DOHH2 (cell line): ENCODE results near the gene SYP.

Experiments
- H3F3A ChIP-seq: fragments of 200-600 bp; sonication (generic), shearing (Covaris generic); 2 replicates; pipeline ENCODE4 v1.6.0; 2016; ENCODE audit warnings: antibody characterized with exemption, mild to moderate bottlenecking; ENCODE audit not compliant: control insufficient read depth, insufficient read depth
- H3K27ac ChIP-seq: fragments of 200-600 bp; sonication (generic); 2 replicates; pipeline ENCODE4 v1.5.1; 2014; ENCODE audit warnings: low read depth, mild to moderate bottlenecking, low read length, moderate library complexity
- H3K27me3 ChIP-seq: fragments of 200-600 bp; sonication (generic); 2 replicates; pipeline ENCODE4 v1.6.1; 2014; ENCODE audit warnings: mild to moderate bottlenecking, low read length, mixed read lengths; ENCODE audit not compliant: control insufficient read depth
- H3K36me3 ChIP-seq: fragments of 200-600 bp; sonication (generic); 2 replicates; pipeline ENCODE4 v1.6.1; 2014; ENCODE audit warnings: mild to moderate bottlenecking, low read length, moderate library complexity, mixed read lengths; ENCODE audit not compliant: control insufficient read depth
- H3K4me1 ChIP-seq: fragments of 200-600 bp; sonication (generic); 2 replicates; pipeline ENCODE4 v1.6.1; 2014; ENCODE audit warnings: mild to moderate bottlenecking, low read length, mixed read lengths; ENCODE audit not compliant: control insufficient read depth
- H3K4me2 ChIP-seq: fragments of 200-600 bp; sonication (generic); 2 replicates; pipeline ENCODE4 v1.6.0; 2014; ENCODE audit warnings: mild to moderate bottlenecking, low read length, moderate library complexity
- H3K4me3 ChIP-seq: fragments of 200-600 bp; sonication (generic); 2 replicates; pipeline ENCODE4 v1.5.1; 2014; ENCODE audit warnings: mild to moderate bottlenecking, low read length, mixed read lengths
- H3K79me2 ChIP-seq: fragments of 200-600 bp; sonication (generic); 2 replicates; pipeline ENCODE4 v1.6.1; 2014; ENCODE audit warnings: mild to moderate bottlenecking, low read length, mixed read lengths; ENCODE audit not compliant: control insufficient read depth
- H3K9me2 ChIP-seq: fragments of 200-600 bp; sonication (generic); replicated peaks from 2 replicates; pipeline ENCODE4 v1.6.1; 2014; ENCODE audit warnings: mild to moderate bottlenecking, low read length, mixed read lengths; ENCODE audit not compliant: control insufficient read depth
- H3K9me3 ChIP-seq: fragments of 200-600 bp; sonication (generic); 2 replicates; pipeline ENCODE4 v1.6.1; 2014; ENCODE audit warnings: antibody characterized with exemption, low read length, mixed read lengths; ENCODE audit not compliant: control insufficient read depth, insufficient read depth
- H4K20me1 ChIP-seq: fragments of 200-600 bp; sonication (generic); 2 replicates; pipeline ENCODE4 v1.6.0; 2014; ENCODE audit warnings: low read depth, mild to moderate bottlenecking, antibody characterized with exemption, low read length, moderate library complexity; ENCODE audit not compliant: control insufficient read depth, insufficient read depth
- EZH2phosphoT487 ChIP-seq: fragments of 200-600 bp; sonication (generic); IDR thresholded peaks from 2 replicates; pipeline ENCODE4 v1.6.1; 2017; ENCODE audit warnings: borderline replicate concordance, mild to moderate bottlenecking, antibody characterized with exemption, low read length, moderate library complexity, mixed read lengths
- TF ChIP-seq, protein P1 (sequence below): fragments of 200-600 bp; sonication (generic); IDR thresholded peaks from one replicate; pipeline ENCODE4 v1.5.1; 2014; ENCODE audit warnings: antibody characterized with exemption, mild to moderate bottlenecking, low read depth, low read length; ENCODE audit not compliant: poor library complexity, severe bottlenecking

Gene SYP

DNA sequence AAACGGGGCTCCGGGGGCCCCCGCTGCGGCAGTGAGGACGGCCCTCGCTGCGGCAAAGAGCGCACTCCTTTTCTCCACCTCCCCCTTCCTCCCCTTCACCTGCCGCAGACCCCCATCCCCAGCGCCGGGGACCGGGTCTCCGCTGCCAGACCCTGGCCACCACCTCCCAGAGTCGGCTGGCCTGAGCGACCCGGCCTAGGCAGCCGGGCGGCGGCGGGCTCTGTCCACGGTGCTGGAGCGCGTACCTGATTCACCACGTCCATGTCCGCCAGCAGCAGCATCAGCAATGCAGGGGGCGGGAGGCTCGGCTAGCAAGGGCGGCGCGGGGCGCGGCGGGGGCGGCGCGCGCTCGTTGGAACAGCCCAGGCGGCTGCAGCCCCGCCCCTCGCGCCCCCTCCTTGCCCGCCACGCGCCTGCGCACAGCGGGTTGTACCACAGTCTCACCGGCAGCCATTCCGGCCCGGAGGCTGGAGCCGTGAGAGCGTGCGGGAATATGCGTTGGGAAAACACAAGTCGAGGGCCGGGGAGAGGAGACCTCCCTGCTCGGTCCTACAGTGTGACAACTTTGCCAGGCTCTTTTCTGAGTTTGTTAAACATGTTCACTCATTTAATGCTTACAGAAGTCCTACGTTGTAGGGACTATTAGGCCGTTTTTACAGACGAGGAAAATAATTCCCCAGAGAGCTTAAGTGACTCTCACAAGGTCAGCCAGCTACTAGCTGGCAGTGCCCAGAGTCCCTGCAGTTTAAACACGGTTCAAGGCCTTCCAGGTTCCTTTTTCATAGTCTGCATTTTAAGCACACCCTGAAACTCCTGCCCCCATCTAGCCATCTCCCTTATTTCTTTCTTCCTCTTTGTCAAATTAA lies at the start of gene SYP:
SYP (minus strand) TSS at position 288 of the 866 bp plus-strand sequence; CDS start at position 281, 7 bp downstream.
- Histone ChIP-seq H3K4me2 (peak within 1 kb of the TSS; percentile 64), H3K79me2 (no peaks in the 10 kb centered on the region), H3K27me3 (no peaks in the 10 kb centered on the region; the same call in 1 of the 2 replicates), H3K9me3 (no peaks in the 10 kb centered on the region), H3K27ac (no peak within 1 kb of the TSS), H3K36me3 (no peaks in the 10 kb centered on the region), H3K9me2 (no peaks in the 10 kb centered on the region), H3F3A (no peaks in the 10 kb centered on the region), H3K4me1 (peaks cover 6% of the 10 kb centered on the region), H4K20me1 (no peaks in the 10 kb centered on the region), H3K4me3 (peak within 1 kb of the TSS; percentile 60)
- TF ChIP-seq, protein P1, sequence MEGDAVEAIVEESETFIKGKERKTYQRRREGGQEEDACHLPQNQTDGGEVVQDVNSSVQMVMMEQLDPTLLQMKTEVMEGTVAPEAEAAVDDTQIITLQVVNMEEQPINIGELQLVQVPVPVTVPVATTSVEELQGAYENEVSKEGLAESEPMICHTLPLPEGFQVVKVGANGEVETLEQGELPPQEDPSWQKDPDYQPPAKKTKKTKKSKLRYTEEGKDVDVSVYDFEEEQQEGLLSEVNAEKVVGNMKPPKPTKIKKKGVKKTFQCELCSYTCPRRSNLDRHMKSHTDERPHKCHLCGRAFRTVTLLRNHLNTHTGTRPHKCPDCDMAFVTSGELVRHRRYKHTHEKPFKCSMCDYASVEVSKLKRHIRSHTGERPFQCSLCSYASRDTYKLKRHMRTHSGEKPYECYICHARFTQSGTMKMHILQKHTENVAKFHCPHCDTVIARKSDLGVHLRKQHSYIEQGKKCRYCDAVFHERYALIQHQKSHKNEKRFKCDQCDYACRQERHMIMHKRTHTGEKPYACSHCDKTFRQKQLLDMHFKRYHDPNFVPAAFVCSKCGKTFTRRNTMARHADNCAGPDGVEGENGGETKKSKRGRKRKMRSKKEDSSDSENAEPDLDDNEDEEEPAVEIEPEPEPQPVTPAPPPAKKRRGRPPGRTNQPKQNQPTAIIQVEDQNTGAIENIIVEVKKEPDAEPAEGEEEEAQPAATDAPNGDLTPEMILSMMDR, result no peak
- TF ChIP-seq EZH2phosphoT487, result no peak

DNA sequence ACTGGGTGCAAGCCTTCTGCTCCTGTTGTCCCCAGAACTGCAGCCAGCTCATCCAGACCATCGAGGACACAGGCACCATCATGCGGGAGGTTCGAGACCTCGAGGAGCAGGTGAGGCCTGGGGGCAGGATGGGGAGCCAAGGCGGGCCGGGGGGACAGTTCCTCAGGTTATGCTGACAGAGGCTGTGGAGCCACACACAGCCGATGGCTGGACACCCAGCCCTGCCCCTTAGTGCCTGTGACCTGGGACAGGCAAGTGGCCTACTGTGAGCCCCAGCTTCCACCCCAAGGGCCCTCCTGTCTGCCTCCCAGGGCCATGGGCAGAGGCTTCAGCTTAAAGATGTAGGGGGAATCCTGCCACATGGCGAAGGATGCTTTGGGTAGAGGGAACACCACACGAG lies 49.6 kb upstream of the SYP start:
- TF ChIP-seq, protein P1, result no peak
- no peak for TF ChIP-seq EZH2phosphoT487
- H3K36me3 ChIP-seq, result no peaks in the 10 kb centered on the region
- no peaks in the 10 kb centered on the region for H3K9me2 ChIP-seq
- no peaks in the 10 kb centered on the region for H3K79me2 ChIP-seq
- H3K4me2 ChIP-seq, result no peak overlapping the region
- no peaks in the 10 kb centered on the region for H3K4me1 ChIP-seq
- H3K27ac ChIP-seq, result no peak overlapping the region
- no peak overlapping the region for H3K4me3 ChIP-seq
- H3K27me3 ChIP-seq, result no peaks in the 10 kb centered on the region
- no peaks in the 10 kb centered on the region for H3F3A ChIP-seq
- H3K9me3 ChIP-seq, result no peaks in the 10 kb centered on the region
- no peaks in the 10 kb centered on the region for H4K20me1 ChIP-seq

DNA sequence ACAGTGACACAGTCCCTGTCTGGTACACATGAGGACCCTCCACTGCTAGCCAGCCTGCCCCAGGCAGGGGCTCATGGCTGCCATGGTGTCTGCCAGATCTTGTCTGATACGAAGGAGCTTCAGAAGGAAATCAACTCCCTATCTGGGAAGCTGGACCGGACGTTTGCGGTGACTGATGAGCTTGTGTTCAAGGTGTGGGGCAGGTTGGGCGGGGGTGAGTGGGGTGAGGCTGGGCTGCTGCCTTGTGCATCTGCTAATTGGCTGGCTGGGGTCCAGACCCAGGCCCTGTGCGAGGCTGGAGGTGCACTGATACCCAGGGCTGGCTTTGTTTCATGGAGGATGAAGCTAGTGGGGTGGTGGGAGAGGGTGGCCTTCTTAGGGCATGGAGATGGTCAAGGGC lies 49.1 kb upstream of the SYP start:
- Histone ChIP-seq H4K20me1 (no peaks in the 10 kb centered on the region), H3K27me3 (no peaks in the 10 kb centered on the region), H3K36me3 (no peaks in the 10 kb centered on the region), H3K79me2 (no peaks in the 10 kb centered on the region), H3K4me2 (no peak overlapping the region), H3K4me1 (no peaks in the 10 kb centered on the region), H3K4me3 (no peak overlapping the region), H3K9me3 (no peaks in the 10 kb centered on the region), H3K9me2 (no peaks in the 10 kb centered on the region), H3K27ac (no peak overlapping the region), H3F3A (no peaks in the 10 kb centered on the region)
- TF ChIP-seq EZH2phosphoT487, result no peak
- TF ChIP-seq, protein P1, result no peak
